Esophagus squamous epithelium (tissue), 5 donors: ENCODE results near the gene PPME1. TPM values are rescaled to one million over a fixed set of nuclear protein-coding genes. Genes with fewer than 3 reads are reported as not detected.

ENCODE experiments used
- DNase-seq: peaks from one replicate; lab custom pipeline; 2025; lab: John Stamatoyannopoulos, UW
- H3K27ac ChIP-seq, 4 donors: fragments of 200-600 bp; sonication (generic); one replicate each; pipeline ENCODE4 v1.5.1; 2016 to 2019; ENCODE audit warnings: mild to moderate bottlenecking in 1 of 4
- H3K27me3 ChIP-seq, 4 donors: fragments of 200-600 bp; sonication (generic); 1 replicate in 3 of 4; 2 replicates in 1 of 4; pipeline versions ENCODE4 v1.5.1 to v1.6.0; 2017 to 2021; ENCODE audit warnings: antibody characterized with exemption in 1 of 4
- H3K36me3 ChIP-seq, 3 donors: fragments of 200-600 bp; sonication (generic); one replicate each; pipeline ENCODE4 v1.5.1; 2016 to 2019
- H3K4me1 ChIP-seq, 3 donors: fragments of 200-600 bp; sonication (generic); one replicate each; pipeline ENCODE4 v1.5.1; 2017 to 2019
- H3K4me3 ChIP-seq, 4 donors: fragments of 200-600 bp; sonication (generic); 1 replicate in 3 of 4; 2 replicates in 1 of 4; pipeline ENCODE4 v1.5.1; 2016 to 2019; ENCODE audit warnings: mild to moderate bottlenecking in 2 of 4, moderate library complexity in 1 of 4
- H3K9me3 ChIP-seq, 3 donors: fragments of 200-600 bp; sonication (generic); one replicate each; pipeline ENCODE4 v1.5.1; 2016 to 2019
- CTCF ChIP-seq, 6 experiments: fragments of 450-650 bp in 4 of 6; fragments of 200-600 bp in 2 of 6; sonication (generic) in 2 of 6; IDR thresholded peaks; one replicate each; pipeline ENCODE4 v1.5.1; 2016 to 2019; ENCODE audit warnings: antibody characterized with exemption in 6 of 6, mild to moderate bottlenecking in 4 of 6, moderate library complexity in 4 of 6
- POLR2A ChIP-seq, 4 donors: fragments of 450-650 bp; IDR thresholded peaks; one replicate each; pipeline ENCODE4 v1.6.1; 2017; ENCODE audit warnings: antibody characterized with exemption in 4 of 4, mild to moderate bottlenecking in 4 of 4, moderate library complexity in 3 of 4
- WGBS, 2 donors: methylation state at CpG; one replicate each; pipeline ENCODE4 v1.1.5; 2018; 5-methylcytosine and 5-hydroxymethylcytosine counted together
- intact Hi-C: fragments of 100-400 bp; cut with DNase I; formaldehyde crosslinking; loops from one replicate; pipeline ENCODE4 v1.15.0; 2022
- total RNA-seq, 4 donors: library from RNA; depleted of rRNA; stranded (reverse); fragments of >200 nt; gene quantifications; one replicate each; pipeline ENCODE4 v1.1.0, GENCODE V29; 2016
- donor health status: DM: yes; HTN: yes; CAD: no.

The PPME1 gene
- total RNA-seq, 4 donors from 2014 or later, result 20.6 to 29.3 (median 28.1) TPM

DNA sequence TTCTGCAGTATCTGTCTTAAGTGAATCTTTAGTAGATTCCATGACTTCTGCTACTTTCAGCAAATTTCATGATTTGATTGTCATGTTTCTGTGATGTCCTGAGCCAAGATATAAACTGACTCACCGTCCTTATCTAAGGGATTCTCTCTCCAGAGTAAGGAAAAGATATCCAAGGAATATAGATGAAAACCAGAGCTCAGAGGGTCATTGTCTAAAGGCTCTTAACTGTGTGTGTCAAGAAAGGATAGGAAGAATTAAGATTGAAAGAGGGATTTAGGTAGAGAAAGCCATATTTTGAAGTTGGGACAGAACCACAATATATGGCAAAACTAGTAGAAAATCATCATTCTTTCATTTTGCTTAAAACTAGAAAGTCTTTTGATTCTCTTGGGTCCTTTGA is 50.7 kb downstream of the PPME1 start:
- no peak overlapping the region for H3K27ac ChIP-seq
- no peaks in the 10 kb centered on the region for H3K4me1 ChIP-seq
- H3K36me3 ChIP-seq, result peaks cover 0 to 25% (median 0%) of the 10 kb centered on the region in 3 donors
- 68 to 92% methylated on average over 1 of the region's 1 CpG for WGBS, 2 donors
- no peak overlapping the region for H3K4me3 ChIP-seq
- H3K9me3 ChIP-seq, result no peaks in the 10 kb centered on the region
- intact Hi-C loops, result no loop called here
- DNase-seq, result no peak
- no peaks in the 10 kb centered on the region for H3K27me3 ChIP-seq
- TF ChIP-seq CTCF (IDR thresholded peaks at IDR 0.05) (no peak), POLR2A (IDR thresholded peaks at IDR 0.05) (no peak)

DNA sequence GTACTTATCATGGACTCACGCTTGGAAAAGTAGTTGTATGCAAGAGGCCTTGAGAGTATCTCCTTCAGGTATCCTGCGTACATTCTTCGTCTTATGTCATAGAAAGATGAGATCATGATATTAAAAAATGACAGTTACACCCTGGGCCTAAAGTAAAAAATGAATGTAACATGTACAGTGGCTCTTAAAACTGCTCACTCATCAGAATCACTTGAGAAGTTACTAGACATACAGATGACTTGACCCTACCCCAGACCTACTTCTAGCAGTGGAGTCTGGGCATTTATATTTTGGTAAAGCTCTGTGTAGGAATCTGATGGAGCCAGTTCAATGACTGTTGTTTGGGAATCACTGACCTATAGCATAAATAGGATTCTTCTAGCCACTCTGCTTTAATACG is 54.5 kb downstream of the PPME1 start:
- Histone ChIP-seq H3K9me3 (no peaks in the 10 kb centered on the region), H3K36me3 (peaks cover 0 to 48% (median 1%) of the 10 kb centered on the region in 3 donors), H3K4me3 (no peak overlapping the region), H3K27me3 (no peaks in the 10 kb centered on the region), H3K4me1 (no peaks in the 10 kb centered on the region), H3K27ac (no peak overlapping the region)
- no peak for DNase-seq
- intact Hi-C loops, result no loop called here
- TF ChIP-seq POLR2A (IDR thresholded peaks at IDR 0.05) (no peak), CTCF (IDR thresholded peaks at IDR 0.05) (no peak)
- WGBS, 2 donors, result 94 to 100% methylated on average over 4 of the region's 4 CpGs

- 61 to 78% methylated on average over 2 of the region's 2 CpGs for WGBS, 2 donors
- H3K27ac ChIP-seq, result no peak overlapping the region
- no peaks in the 10 kb centered on the region for H3K9me3 ChIP-seq
- no peak overlapping the region for H3K4me3 ChIP-seq
- DNase-seq, result no peak
- no peaks in the 10 kb centered on the region for H3K4me1 ChIP-seq
- intact Hi-C loops, result no loop called here
- TF ChIP-seq POLR2A (IDR thresholded peaks at IDR 0.05) (no peak), CTCF (IDR thresholded peaks at IDR 0.05) (no peak)
- no peaks in the 10 kb centered on the region for H3K27me3 ChIP-seq
- H3K36me3 ChIP-seq, result peaks cover 0 to 61% (median 7%) of the 10 kb centered on the region in 3 donors
Observed at GRCh38 chr11:74226907-74227306, 55.8 kb downstream of the PPME1 start.

- Histone ChIP-seq H3K27me3 (no peaks in the 10 kb centered on the region), H3K36me3 (peaks cover 0 to 86% (median 7%) of the 10 kb centered on the region in 3 donors), H3K4me1 (no peaks in the 10 kb centered on the region), H3K9me3 (no peaks in the 10 kb centered on the region), H3K4me3 (no peak overlapping the region), H3K27ac (no peak overlapping the region)
- 87 to 89% methylated on average over 6 of the region's 6 CpGs for WGBS, 2 donors
- no peak for DNase-seq
- TF ChIP-seq CTCF (IDR thresholded peaks at IDR 0.05) (no peak), POLR2A (IDR thresholded peaks at IDR 0.05) (no peak)
- intact Hi-C loops, result no loop called here
Observed at GRCh38 chr11:74232311-74232950, 61.3 kb downstream of the PPME1 start.

GRCh38 chr11:74233683-74234082 is 62.6 kb downstream of the PPME1 start:
- intact Hi-C loops, result no loop called here
- peaks cover 0 to 95% (median 7%) of the 10 kb centered on the region in 3 donors for H3K36me3 ChIP-seq
- 85 to 93% methylated on average over 3 of the region's 3 CpGs for WGBS, 2 donors

More at GRCh38 chr11:74233683-74234082, 62.6 kb downstream of the PPME1 start:
- Histone ChIP-seq H3K9me3 (no peaks in the 10 kb centered on the region), H3K4me3 (no peak overlapping the region), H3K27ac (no peak overlapping the region), H3K4me1 (no peaks in the 10 kb centered on the region), H3K27me3 (no peaks in the 10 kb centered on the region)
- TF ChIP-seq POLR2A (IDR thresholded peaks at IDR 0.05), result no peak
- TF ChIP-seq CTCF (IDR thresholded peaks at IDR 0.05), result no peak
- no peak for DNase-seq
